Naive B cell (primary cell): ENCODE data around the gene GAS5. TPM values are rescaled to one million over a fixed set of nuclear protein-coding genes. Genes with fewer than 3 reads are reported as not detected.

Experiments used
- ATAC-seq, 2 donors: fragments of 150-1000 bp; cut with Tn5 transposase; 2 replicates each; pipeline ENCODE4 v1.10.0; 2021; ENCODE audit warnings: low read depth in 2 of 2, mild to moderate bottlenecking in 2 of 2, moderate library complexity in 2 of 2
- DNase-seq: peaks from one replicate; pipeline ENCODE4 v3.0.0; 2022
- H3K27ac Mint-ChIP-seq, 6 donors: one replicate each; pipeline ENCODE4 v1.8.0; 2020 to 2022; ENCODE audit warnings: mild to moderate bottlenecking in 6 of 6, mixed read lengths in 6 of 6, moderate library complexity in 5 of 6, inconsistent platforms in 2 of 6
- H3K27me3 Mint-ChIP-seq, 3 donors: one replicate each; pipeline ENCODE4 v1.8.0; 2021 to 2022; ENCODE audit warnings: mixed read lengths in 3 of 3, mild to moderate bottlenecking in 1 of 3
- H3K36me3 Mint-ChIP-seq, 2 donors: one replicate each; pipeline ENCODE4 v1.8.0; 2020 to 2022; ENCODE audit warnings: mixed read lengths in 2 of 2, inconsistent platforms in 1 of 2, mild to moderate bottlenecking in 1 of 2
- H3K4me1 Mint-ChIP-seq, 3 donors: one replicate each; pipeline ENCODE4 v1.8.0; 2020 to 2022; ENCODE audit warnings: mixed read lengths in 3 of 3, inconsistent platforms in 1 of 3, mild to moderate bottlenecking in 1 of 3, moderate library complexity in 1 of 3
- H3K4me3 Mint-ChIP-seq, 8 donors: one replicate each; pipeline ENCODE4 v1.8.0; 2020 to 2022; ENCODE audit warnings: mild to moderate bottlenecking in 8 of 8, mixed read lengths in 8 of 8, moderate library complexity in 8 of 8, inconsistent platforms in 2 of 8
- H3K9me3 Mint-ChIP-seq, 7 donors: one replicate each; pipeline ENCODE4 v1.8.0; 2020 to 2022; ENCODE audit warnings: mixed read lengths in 7 of 7, mild to moderate bottlenecking in 5 of 7, inconsistent platforms in 2 of 7, moderate library complexity in 1 of 7
- polyA plus RNA-seq, 6 donors: library from polyadenylated mRNA; unstranded; fragments of 300-500 nt; fragmentation: Illumina TruSeq; gene quantifications; one replicate each; pipeline ENCODE4 v1.2.3, GENCODE V29; 2021; ENCODE audit warnings: low read depth in 6 of 6

Gene GAS5
- 100 to 1,000 TPM; 277 to 369 (median 323) TPM for polyA plus RNA-seq

GRCh38 chr1:173867753-173868265 is at the start of gene GAS5:
GAS5 (minus strand) TSS chr1:173867989.
- Mint-ChIP-seq H3K4me1 (peaks cover 44 to 66% (median 62%) of the 10 kb centered on the region in 3 donors), H3K36me3 (peaks cover 16 to 22% of the 10 kb centered on the region in 2 donors), H3K27me3 (no peaks in the 10 kb centered on the region), H3K4me3 (peak within 1 kb of the TSS; percentile 84 to 99 (median 96)), H3K9me3 (peaks cover 0 to 4% (median 0%) of the 10 kb centered on the region in 7 donors), H3K27ac (peak within 1 kb of the TSS; percentile 94 to 100 (median 99))
- peak; percentile 73 to 79 for ATAC-seq
- peak; percentile 97 for DNase-seq

GRCh38 chr1:173917149-173917548 is 49.4 kb upstream of the GAS5 start, which contains the start of gene SERPINC1:
SERPINC1 (minus strand) TSS chr1:173917327; CDS start chr1:173917259, 68 bp downstream.
- Mint-ChIP-seq H3K27me3 (no peaks in the 10 kb centered on the region), H3K4me3 (peak within 1 kb of the TSS in 1 of 8 donors; percentile 12), H3K4me1 (peaks cover 0 to 6% (median 0%) of the 10 kb centered on the region in 3 donors), H3K9me3 (no peaks in the 10 kb centered on the region), H3K36me3 (no peaks in the 10 kb centered on the region), H3K27ac (peak within 1 kb of the TSS in 2 of 6 donors; percentile 68 to 69)
- ATAC-seq: no peak
- DNase-seq: no peak

GRCh38 chr1:173916667-173917066 is 48.9 kb upstream of the GAS5 start:
- H3K9me3 Mint-ChIP-seq: no peaks in the 10 kb centered on the region
- peaks cover 0 to 6% (median 0%) of the 10 kb centered on the region in 3 donors for H3K4me1 Mint-ChIP-seq
- H3K27ac Mint-ChIP-seq: peak overlapping the region in 2 of 6 donors; percentile 33 to 59
- ATAC-seq (no peak), DNase-seq (no peak)
- no peaks in the 10 kb centered on the region for H3K36me3 Mint-ChIP-seq
- H3K4me3 Mint-ChIP-seq: peak overlapping the region in 1 of 8 donors; percentile 12
- H3K27me3 Mint-ChIP-seq: no peaks in the 10 kb centered on the region

- Mint-ChIP-seq H3K36me3 (no peaks in the 10 kb centered on the region), H3K4me1 (peaks cover 0 to 6% (median 0%) of the 10 kb centered on the region in 3 donors), H3K9me3 (no peaks in the 10 kb centered on the region), H3K4me3 (no peak overlapping the region), H3K27me3 (no peaks in the 10 kb centered on the region), H3K27ac (no peak overlapping the region)
- ATAC-seq: no peak
- DNase-seq: no peak
Measured at GRCh38 chr1:173915596-173915995, 47.8 kb upstream of the GAS5 start.

GRCh38 chr1:173914366-173914871 is 46.6 kb upstream of the GAS5 start:
- Mint-ChIP-seq H3K9me3 (no peaks in the 10 kb centered on the region), H3K27me3 (no peaks in the 10 kb centered on the region), H3K4me1 (peaks cover 0 to 6% (median 0%) of the 10 kb centered on the region in 3 donors), H3K27ac (no peak overlapping the region), H3K4me3 (no peak overlapping the region), H3K36me3 (peaks cover 4 to 6% of the 10 kb centered on the region in 2 donors)
- ATAC-seq (no peak), DNase-seq (no peak)

GRCh38 chr1:173913111-173913510 is 45.3 kb upstream of the GAS5 start:
- H3K27ac Mint-ChIP-seq: no peak overlapping the region
- no peak overlapping the region for H3K4me3 Mint-ChIP-seq
- DNase-seq: no peak
- H3K4me1 Mint-ChIP-seq: peaks cover 0 to 6% (median 0%) of the 10 kb centered on the region in 3 donors
- peaks cover 8 to 14% of the 10 kb centered on the region in 2 donors for H3K36me3 Mint-ChIP-seq
- no peak for ATAC-seq
- no peaks in the 10 kb centered on the region for H3K27me3 Mint-ChIP-seq
- no peaks in the 10 kb centered on the region for H3K9me3 Mint-ChIP-seq

- H3K27me3 Mint-ChIP-seq: no peaks in the 10 kb centered on the region
- no peak for DNase-seq
- H3K36me3 Mint-ChIP-seq: peaks cover 18 to 19% of the 10 kb centered on the region in 2 donors
- H3K4me3 Mint-ChIP-seq: no peak overlapping the region
- H3K4me1 Mint-ChIP-seq: peaks cover 0 to 17% (median 0%) of the 10 kb centered on the region in 3 donors
- peak overlapping the region in 2 of 6 donors; percentile 28 to 70 for H3K27ac Mint-ChIP-seq
- no peak for ATAC-seq
- H3K9me3 Mint-ChIP-seq: peaks cover 0 to 2% (median 0%) of the 10 kb centered on the region in 7 donors
Measured at GRCh38 chr1:173903827-173904531, 36.2 kb upstream of the GAS5 start.

GRCh38 chr1:173900992-173901391 is 33.2 kb upstream of the GAS5 start:
- H3K36me3 Mint-ChIP-seq: peaks cover 12% of the 10 kb centered on the region in 2 donors
- DNase-seq: no peak
- H3K4me1 Mint-ChIP-seq: peaks cover 0 to 21% (median 12%) of the 10 kb centered on the region in 3 donors
- H3K27me3 Mint-ChIP-seq: no peaks in the 10 kb centered on the region
- peaks cover 0 to 2% (median 0%) of the 10 kb centered on the region in 7 donors for H3K9me3 Mint-ChIP-seq
- no peak overlapping the region for H3K4me3 Mint-ChIP-seq
- H3K27ac Mint-ChIP-seq: no peak overlapping the region
- no peak for ATAC-seq

- H3K27ac Mint-ChIP-seq: no peak overlapping the region
- no peak for ATAC-seq
- peaks cover 0 to 23% (median 18%) of the 10 kb centered on the region in 3 donors for H3K4me1 Mint-ChIP-seq
- H3K4me3 Mint-ChIP-seq: no peak overlapping the region
- DNase-seq: no peak
- H3K36me3 Mint-ChIP-seq: peaks cover 7 to 9% of the 10 kb centered on the region in 2 donors
- H3K27me3 Mint-ChIP-seq: no peaks in the 10 kb centered on the region
- H3K9me3 Mint-ChIP-seq: no peaks in the 10 kb centered on the region
Measured at GRCh38 chr1:173900427-173900826, 32.6 kb upstream of the GAS5 start.

- H3K36me3 Mint-ChIP-seq: peaks cover 0 to 12% of the 10 kb centered on the region in 2 donors
- DNase-seq (no peak), ATAC-seq (no peak)
- peaks cover 4 to 27% (median 25%) of the 10 kb centered on the region in 3 donors for H3K4me1 Mint-ChIP-seq
- no peak overlapping the region for H3K4me3 Mint-ChIP-seq
- H3K27ac Mint-ChIP-seq: no peak overlapping the region
- no peaks in the 10 kb centered on the region for H3K9me3 Mint-ChIP-seq
- no peaks in the 10 kb centered on the region for H3K27me3 Mint-ChIP-seq
Measured at GRCh38 chr1:173894189-173894588, 26.4 kb upstream of the GAS5 start.

GRCh38 chr1:173893611-173894010 is 25.8 kb upstream of the GAS5 start:
- H3K4me1 Mint-ChIP-seq: peaks cover 4 to 27% (median 25%) of the 10 kb centered on the region in 3 donors

GRCh38 chr1:173889885-173890284 is 22.1 kb upstream of the GAS5 start:
- peak overlapping the region in 1 of 8 donors; percentile 33 for H3K4me3 Mint-ChIP-seq
- ATAC-seq (no peak), DNase-seq (no peak)
- peaks cover 5 to 15% (median 13%) of the 10 kb centered on the region in 3 donors for H3K4me1 Mint-ChIP-seq
- H3K9me3 Mint-ChIP-seq: no peaks in the 10 kb centered on the region
- peaks cover 23 to 43% of the 10 kb centered on the region in 2 donors for H3K36me3 Mint-ChIP-seq
- no peak overlapping the region for H3K27ac Mint-ChIP-seq
- no peaks in the 10 kb centered on the region for H3K27me3 Mint-ChIP-seq

More at GRCh38 chr1:173893611-173894010, 25.8 kb upstream of the GAS5 start:
- H3K36me3 Mint-ChIP-seq: peaks cover 0 to 15% of the 10 kb centered on the region in 2 donors
- H3K9me3 Mint-ChIP-seq: no peaks in the 10 kb centered on the region
- no peaks in the 10 kb centered on the region for H3K27me3 Mint-ChIP-seq
- H3K27ac Mint-ChIP-seq: no peak overlapping the region
- ATAC-seq: no peak
- DNase-seq: no peak
- no peak overlapping the region for H3K4me3 Mint-ChIP-seq

- H3K27ac Mint-ChIP-seq: no peak overlapping the region
- H3K4me3 Mint-ChIP-seq: no peak overlapping the region
- H3K36me3 Mint-ChIP-seq: peaks cover 23 to 37% of the 10 kb centered on the region in 2 donors
- ATAC-seq (no peak), DNase-seq (no peak)
- H3K9me3 Mint-ChIP-seq: no peaks in the 10 kb centered on the region
- no peaks in the 10 kb centered on the region for H3K27me3 Mint-ChIP-seq
- H3K4me1 Mint-ChIP-seq: peaks cover 5 to 15% (median 13%) of the 10 kb centered on the region in 3 donors
Measured at GRCh38 chr1:173888749-173889148, 21.0 kb upstream of the GAS5 start.
